Osteoblast (primary cell): Measurements from ENCODE around the gene AIF1L. TPM values are rescaled to one million over a fixed set of nuclear protein-coding genes. Genes with fewer than 3 reads are reported as not detected.

Experiments
- DNase-seq: peaks from one replicate; pipeline ENCODE4 v3.0.0; 2011; ENCODE audit warnings: low spot score, mixed read lengths; ENCODE audit not compliant: insufficient read length; ENCODE audit errors: missing footprints
- H2AFZ ChIP-seq: 2 replicates; pipeline ENCODE4 v1.6.0; 2011; ENCODE audit warnings: mild to moderate bottlenecking, low read length
- H3K27ac ChIP-seq: 2 replicates; pipeline ENCODE4 v1.5.1; 2011; ENCODE audit warnings: mild to moderate bottlenecking, low read depth, low read length, moderate library complexity
- H3K27me3 ChIP-seq: 2 replicates; pipeline ENCODE4 v1.6.0; 2012; ENCODE audit warnings: mild to moderate bottlenecking, control low read depth, inconsistent platforms, low read length, moderate library complexity; ENCODE audit not compliant: insufficient read depth
- H3K36me3 ChIP-seq: 2 replicates; pipeline ENCODE4 v1.5.1; 2011; ENCODE audit warnings: mild to moderate bottlenecking, low read length, control low read depth, moderate library complexity; ENCODE audit not compliant: insufficient read depth
- H3K4me1 ChIP-seq: 2 replicates; pipeline ENCODE4 v1.5.1; 2011; ENCODE audit warnings: mild to moderate bottlenecking, low read length, control low read depth, moderate library complexity; ENCODE audit not compliant: insufficient read depth
- H3K4me2 ChIP-seq: 2 replicates; pipeline ENCODE4 v1.6.0; 2011; ENCODE audit warnings: mild to moderate bottlenecking, low read length; ENCODE audit not compliant: insufficient read depth
- H3K4me3 ChIP-seq: fragments of 200-600 bp; sonication (generic); 3 replicates; pipeline ENCODE4 v1.5.1; 2012; ENCODE audit warnings: mild to moderate bottlenecking, low read length, inconsistent platforms; ENCODE audit not compliant: insufficient read depth
- H3K79me2 ChIP-seq: 2 replicates; pipeline ENCODE4 v1.6.0; 2012; ENCODE audit warnings: mild to moderate bottlenecking, low read length, control low read depth, inconsistent platforms; ENCODE audit not compliant: insufficient read depth
- H3K9me3 ChIP-seq: 2 replicates; pipeline ENCODE4 v1.5.1; 2011; ENCODE audit warnings: low read depth, low read length, control low read depth
- H4K20me1 ChIP-seq: 2 replicates; pipeline ENCODE4 v1.6.0; 2012; ENCODE audit warnings: mild to moderate bottlenecking, low read length, control low read depth; ENCODE audit not compliant: insufficient read depth
- total RNA-seq: library from RNA; depleted of rRNA; stranded (reverse); fragments of >200 nt; gene quantifications from 2 replicates; pipeline ENCODE4 v1.2.3, GENCODE V29; 2012
- TF ChIP-seq, protein P1 (sequence below): IDR thresholded peaks from 2 replicates; pipeline ENCODE4 v1.5.1; 2011; ENCODE audit warnings: mild to moderate bottlenecking, low read depth, low read length, moderate library complexity; ENCODE audit errors: extremely low read depth

AIF1L gene
- total RNA-seq, 1 donor = not detected

DNA sequence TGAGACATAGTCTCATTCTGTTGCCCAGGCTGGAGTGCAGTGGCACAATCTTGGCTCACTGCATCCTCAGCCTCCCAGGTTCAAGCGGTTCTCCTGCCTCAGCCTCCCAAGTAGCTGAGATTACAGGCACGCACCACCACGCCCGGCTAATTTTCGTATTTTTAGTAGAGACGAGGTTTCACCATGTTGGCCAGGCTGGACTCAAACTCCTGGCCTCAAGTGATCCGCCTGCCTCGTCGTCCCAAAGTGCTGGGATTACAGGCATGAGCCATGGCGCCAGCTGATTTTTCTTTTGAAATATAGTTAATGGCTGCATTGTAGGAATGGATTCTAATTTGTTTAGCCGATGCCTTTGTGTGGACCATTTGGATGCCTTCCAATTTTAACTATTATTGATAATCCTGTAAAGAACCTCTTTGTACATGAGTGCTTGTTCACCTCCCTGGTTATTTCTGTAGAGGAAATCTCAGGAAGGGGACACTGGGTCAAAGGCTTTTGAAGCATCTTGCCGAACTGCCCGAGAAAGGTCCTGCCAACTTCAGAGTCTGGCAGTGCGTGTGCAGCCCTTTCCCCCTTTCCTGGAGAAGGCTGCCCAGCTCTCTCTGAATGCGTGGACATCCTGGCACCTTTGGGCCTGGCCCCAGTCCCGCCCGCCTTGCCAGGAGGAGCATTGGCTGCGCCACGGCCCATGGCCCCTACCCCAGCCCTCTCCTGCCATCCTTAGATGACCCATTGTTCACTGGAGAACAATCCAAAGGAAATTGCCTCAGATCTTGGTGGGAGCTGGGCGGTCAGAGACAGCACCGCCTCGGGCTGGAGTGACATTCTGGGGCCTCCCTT, 20.2 kb downstream of the AIF1L start:
- Histone ChIP-seq H2AFZ (peak overlapping the region; percentile 34), H3K9me3 (no peaks in the 10 kb centered on the region), H3K4me3 (no peak overlapping the region), H3K4me1 (peaks cover 4% of the 10 kb centered on the region), H4K20me1 (no peaks in the 10 kb centered on the region), H3K27me3 (peaks cover 9% of the 10 kb centered on the region), H3K79me2 (no peaks in the 10 kb centered on the region), H3K4me2 (no peak overlapping the region), H3K27ac (no peak overlapping the region), H3K36me3 (no peaks in the 10 kb centered on the region)
- peak; percentile 62 for DNase-seq
- TF ChIP-seq, protein P1, sequence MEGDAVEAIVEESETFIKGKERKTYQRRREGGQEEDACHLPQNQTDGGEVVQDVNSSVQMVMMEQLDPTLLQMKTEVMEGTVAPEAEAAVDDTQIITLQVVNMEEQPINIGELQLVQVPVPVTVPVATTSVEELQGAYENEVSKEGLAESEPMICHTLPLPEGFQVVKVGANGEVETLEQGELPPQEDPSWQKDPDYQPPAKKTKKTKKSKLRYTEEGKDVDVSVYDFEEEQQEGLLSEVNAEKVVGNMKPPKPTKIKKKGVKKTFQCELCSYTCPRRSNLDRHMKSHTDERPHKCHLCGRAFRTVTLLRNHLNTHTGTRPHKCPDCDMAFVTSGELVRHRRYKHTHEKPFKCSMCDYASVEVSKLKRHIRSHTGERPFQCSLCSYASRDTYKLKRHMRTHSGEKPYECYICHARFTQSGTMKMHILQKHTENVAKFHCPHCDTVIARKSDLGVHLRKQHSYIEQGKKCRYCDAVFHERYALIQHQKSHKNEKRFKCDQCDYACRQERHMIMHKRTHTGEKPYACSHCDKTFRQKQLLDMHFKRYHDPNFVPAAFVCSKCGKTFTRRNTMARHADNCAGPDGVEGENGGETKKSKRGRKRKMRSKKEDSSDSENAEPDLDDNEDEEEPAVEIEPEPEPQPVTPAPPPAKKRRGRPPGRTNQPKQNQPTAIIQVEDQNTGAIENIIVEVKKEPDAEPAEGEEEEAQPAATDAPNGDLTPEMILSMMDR = no peak

DNA sequence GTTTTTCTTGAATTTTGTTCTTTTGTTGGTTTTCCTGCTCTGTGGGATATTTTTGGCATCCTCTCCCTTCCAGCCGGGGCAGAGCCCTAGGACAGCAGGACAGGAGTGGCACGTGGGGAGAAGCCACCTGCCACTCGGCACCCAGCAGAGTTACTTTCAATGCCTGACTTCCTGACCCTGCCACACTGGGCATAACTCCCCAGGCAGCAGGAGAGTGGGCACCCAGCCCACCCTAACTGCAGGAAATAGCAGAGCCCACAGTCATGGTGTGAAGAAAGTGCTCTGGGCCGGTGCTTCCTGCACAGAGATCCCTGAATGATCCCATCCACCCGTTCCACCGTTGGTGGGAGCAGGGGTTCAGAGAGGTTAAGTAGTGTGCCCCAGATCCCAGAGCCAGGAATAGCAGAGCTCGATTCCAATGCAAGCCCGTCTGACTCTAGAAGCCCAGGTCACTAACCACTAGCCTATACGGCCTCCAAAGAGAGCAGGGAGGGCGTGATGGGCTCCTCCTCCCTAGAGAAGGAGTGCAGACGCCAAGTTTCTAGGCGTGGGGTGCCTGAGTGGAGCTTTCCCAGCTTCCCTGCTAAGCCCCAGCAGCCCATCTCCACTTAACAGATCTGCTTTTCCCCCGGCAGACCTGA, 20.9 kb downstream of the AIF1L start:
- Histone ChIP-seq H3K27me3 (peaks cover 7% of the 10 kb centered on the region), H3K4me1 (peaks cover 4% of the 10 kb centered on the region), H3K4me3 (no peak overlapping the region), H4K20me1 (no peaks in the 10 kb centered on the region), H3K36me3 (no peaks in the 10 kb centered on the region), H3K9me3 (no peaks in the 10 kb centered on the region), H3K27ac (no peak overlapping the region), H2AFZ (peak overlapping the region; percentile 34), H3K4me2 (no peak overlapping the region), H3K79me2 (no peaks in the 10 kb centered on the region)
- TF ChIP-seq, protein P1 = no peak
- peak; percentile 61 for DNase-seq

GRCh38 chr9:131117762-131118145, 21.4 kb downstream of the AIF1L start:
- Histone ChIP-seq H3K27me3 (peaks cover 3% of the 10 kb centered on the region), H3K4me1 (peaks cover 4% of the 10 kb centered on the region), H3K79me2 (no peaks in the 10 kb centered on the region), H3K36me3 (no peaks in the 10 kb centered on the region), H4K20me1 (no peaks in the 10 kb centered on the region), H3K9me3 (no peaks in the 10 kb centered on the region), H3K4me2 (no peak overlapping the region), H3K4me3 (no peak overlapping the region), H3K27ac (no peak overlapping the region), H2AFZ (no peak overlapping the region)
- TF ChIP-seq, protein P1 = no peak
- no peak for DNase-seq

- no peaks in the 10 kb centered on the region for H4K20me1 ChIP-seq
- no peaks in the 10 kb centered on the region for H3K9me3 ChIP-seq
- H3K4me1 ChIP-seq = peaks cover 6% of the 10 kb centered on the region
- DNase-seq = no peak
- no peak overlapping the region for H3K4me2 ChIP-seq
- H3K27ac ChIP-seq = no peak overlapping the region
- no peaks in the 10 kb centered on the region for H3K79me2 ChIP-seq
- H3K4me3 ChIP-seq = no peak overlapping the region
- no peak overlapping the region for H2AFZ ChIP-seq
- TF ChIP-seq, protein P1 = no peak
- peaks cover 3% of the 10 kb centered on the region for H3K27me3 ChIP-seq
- H3K36me3 ChIP-seq = no peaks in the 10 kb centered on the region
Measured at GRCh38 chr9:131119600-131119999, 23.3 kb downstream of the AIF1L start.
